GM08714 (cell line): Measurements from ENCODE around the gene ALX4.

Source experiments
- H3K4me3 ChIP-seq: fragments of 200-500 bp; sonication (Bioruptor generic); 2 replicates; pipeline ENCODE4 v1.5.1; 2014; ENCODE audit warnings: mild to moderate bottlenecking, low read length, inconsistent platforms
- ZNF274 ChIP-seq: IDR thresholded peaks from 2 replicates; pipeline ENCODE4 v1.6.1; 2012; ENCODE audit warnings: mild to moderate bottlenecking, low read depth, low read length

ALX4 gene

GRCh38 chr11:44328138-44328660 lies 18.3 kb upstream of the ALX4 start:
- no peak overlapping the region for H3K4me3 ChIP-seq
- no peak for TF ChIP-seq ZNF274

DNA sequence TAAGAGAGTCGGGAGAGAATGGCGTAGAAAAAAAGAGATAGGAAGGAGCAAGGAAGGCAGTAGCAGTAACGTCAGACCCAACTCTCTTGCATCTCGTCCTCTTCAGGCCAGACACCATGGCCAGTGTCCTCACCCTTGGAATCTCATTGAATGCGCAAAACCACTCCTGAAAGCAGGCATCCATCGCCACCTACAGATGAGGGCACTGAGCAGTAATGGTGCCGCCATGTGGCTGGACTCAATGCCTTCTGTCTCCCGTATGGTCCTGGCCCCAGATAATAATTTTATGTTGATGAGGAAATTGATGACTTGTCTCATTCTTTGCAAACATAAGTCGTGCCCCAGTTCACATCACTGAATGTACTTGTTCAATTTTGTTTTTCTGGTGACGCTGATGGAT lies 17.8 kb upstream of the ALX4 start:
- no peak for TF ChIP-seq ZNF274
- no peak overlapping the region for H3K4me3 ChIP-seq

DNA sequence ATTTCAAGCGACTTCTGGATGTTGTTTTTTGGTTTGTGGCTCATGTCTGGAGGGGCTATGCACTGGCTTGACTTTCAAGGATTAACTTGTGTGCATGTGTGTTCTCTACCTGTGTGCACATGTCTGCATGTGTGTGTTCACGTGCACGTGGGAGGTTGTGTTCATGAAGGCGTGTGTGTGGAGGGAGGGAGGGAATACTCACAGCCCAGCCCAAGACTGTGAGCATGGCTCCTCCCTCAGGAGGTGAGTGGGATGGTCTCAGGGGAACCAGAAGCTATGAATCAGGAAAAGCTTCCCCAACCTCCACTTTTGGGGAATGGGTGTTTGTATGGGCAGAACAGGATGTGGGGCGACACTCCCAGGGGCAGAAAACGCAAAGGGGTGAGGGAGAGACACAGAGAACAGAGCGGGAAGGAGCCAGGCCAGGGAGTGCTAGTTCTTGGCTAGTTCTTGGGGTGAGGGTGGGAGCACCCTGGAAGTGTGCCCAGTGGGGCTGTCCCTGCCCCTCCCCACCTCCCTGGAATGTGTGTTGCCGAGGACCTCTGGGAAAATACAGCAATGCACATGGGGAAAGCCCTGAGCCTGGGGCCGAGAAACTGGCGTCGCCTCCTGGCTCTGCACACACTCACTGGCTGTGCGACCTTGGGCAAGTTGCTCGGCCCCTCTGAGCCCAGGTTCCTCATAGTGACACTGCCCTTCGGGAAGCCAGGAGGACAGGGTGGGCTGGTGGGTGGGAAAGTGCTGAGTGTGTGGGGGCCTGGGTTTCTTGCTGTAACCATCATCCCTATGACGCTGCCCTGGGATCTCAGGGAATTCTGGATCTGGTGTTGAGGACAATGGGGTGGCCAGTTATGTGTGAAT lies 16.9 kb upstream of the ALX4 start:
- no peak overlapping the region for H3K4me3 ChIP-seq
- no peak for TF ChIP-seq ZNF274

DNA sequence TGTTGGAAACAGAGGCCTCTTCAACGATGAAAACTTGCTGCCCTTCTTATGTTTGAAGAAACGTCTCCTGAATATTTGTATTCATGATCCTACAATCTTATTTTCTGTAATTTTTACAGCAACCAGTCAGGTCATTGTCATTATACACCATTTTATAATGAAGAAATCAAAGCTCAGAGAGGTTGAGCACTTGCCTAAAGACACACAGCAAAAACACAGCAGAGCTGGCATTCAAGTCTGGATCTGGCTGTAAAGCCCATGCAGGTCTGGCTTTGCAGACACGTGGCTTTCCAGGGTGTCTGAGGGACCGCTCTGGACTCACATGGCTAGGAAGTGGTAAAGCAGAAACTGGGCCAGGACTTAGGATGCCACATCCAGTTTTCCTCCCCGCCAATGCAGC lies 15.8 kb upstream of the ALX4 start:
- no peak for TF ChIP-seq ZNF274
- no peak overlapping the region for H3K4me3 ChIP-seq

DNA sequence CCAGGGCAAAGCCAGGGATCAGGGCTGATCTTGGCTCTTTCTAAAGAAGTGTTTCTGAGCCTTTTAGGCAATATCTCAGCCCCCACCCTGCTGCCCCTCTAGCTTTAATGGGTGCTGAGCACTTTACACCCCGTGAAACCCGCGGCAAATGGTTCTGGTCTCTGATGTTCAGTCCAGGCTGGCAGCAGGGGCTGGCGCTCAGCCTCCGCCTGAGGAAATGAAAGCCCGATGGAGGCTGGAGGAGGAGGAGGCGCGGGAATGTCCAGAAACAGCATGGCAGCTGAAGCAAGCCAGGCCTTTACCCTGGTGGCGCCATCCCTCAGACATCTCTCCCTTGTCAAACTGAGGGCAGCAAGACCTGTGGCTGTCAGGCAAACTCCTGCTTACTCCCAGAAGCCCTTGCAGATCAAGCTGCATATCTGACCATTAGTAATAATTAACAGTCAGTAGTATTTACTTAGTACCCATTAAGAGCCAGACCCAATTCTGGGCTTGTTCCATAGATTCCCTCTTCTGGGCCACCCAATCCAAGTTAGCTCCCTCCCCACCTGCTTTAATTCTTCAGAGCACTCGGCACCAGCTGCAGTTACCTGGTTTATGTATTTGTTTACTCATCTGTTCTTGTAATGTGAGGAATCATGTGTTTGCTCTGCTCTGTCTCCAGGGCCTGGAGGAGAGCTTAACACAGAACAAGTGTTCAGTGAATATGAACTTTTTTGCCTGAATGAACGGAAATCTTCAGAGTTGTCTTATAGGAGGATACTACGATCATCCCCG lies 15.0 kb upstream of the ALX4 start:
- no peak overlapping the region for H3K4me3 ChIP-seq
- TF ChIP-seq ZNF274 = no peak

- TF ChIP-seq ZNF274 = no peak
- no peak overlapping the region for H3K4me3 ChIP-seq
Observed at GRCh38 chr11:44324222-44324621, 14.3 kb upstream of the ALX4 start.

GRCh38 chr11:44322243-44322642 lies 12.3 kb upstream of the ALX4 start:
- no peak overlapping the region for H3K4me3 ChIP-seq
- TF ChIP-seq ZNF274 = no peak

DNA sequence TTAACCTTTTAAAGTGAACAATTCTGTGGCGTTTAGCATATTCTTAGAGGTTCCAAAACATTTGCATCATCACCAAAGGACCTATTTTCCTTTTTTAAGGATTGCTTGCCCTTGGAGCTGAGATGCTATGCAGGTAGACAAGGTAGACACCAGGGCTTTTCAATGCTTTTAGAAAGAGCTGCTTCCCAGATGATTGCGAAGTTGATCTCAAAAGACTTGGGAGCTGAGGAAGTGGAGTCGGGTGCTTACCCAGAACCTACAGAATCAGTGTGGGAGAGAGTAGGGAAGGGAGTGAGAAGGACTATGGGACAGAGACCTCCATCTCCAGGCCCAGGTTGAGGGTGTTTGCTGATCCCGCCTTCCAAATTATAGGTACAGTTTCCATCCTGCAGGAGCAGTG lies 11.1 kb upstream of the ALX4 start:
- H3K4me3 ChIP-seq = no peak overlapping the region
- no peak for TF ChIP-seq ZNF274

DNA sequence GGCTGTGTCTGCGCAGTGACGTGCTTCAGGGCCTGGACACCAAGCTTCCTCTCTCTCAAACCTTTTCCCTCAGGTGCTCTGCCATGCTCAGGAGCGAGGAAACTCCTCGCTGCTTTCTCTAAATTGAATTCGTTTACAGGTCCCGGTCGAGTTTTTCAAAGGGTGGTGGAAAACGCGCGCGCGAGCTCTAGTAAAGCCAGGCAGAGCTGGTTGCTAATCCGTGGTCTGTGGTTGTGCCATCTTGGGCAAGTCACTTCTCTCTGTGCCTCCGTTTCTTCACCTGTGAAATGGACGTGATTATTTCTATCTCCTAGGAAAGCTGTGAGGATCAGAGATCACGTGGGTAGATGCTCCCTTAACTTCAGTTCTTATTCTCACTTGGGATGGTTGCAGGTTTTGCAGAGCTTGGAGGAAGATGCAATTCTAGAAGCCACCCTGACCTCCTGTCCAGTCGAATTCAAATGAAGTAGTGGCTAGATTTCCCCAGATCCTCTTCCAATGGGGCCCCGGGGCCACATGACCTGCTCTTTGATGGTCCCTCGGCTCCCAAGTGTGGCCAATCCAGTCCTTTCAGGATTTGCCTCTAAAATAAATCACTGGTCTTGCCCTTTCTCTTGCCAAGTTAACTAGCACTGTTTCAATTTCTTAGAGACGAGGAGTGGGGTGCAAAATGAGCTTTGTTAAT lies 10.5 kb upstream of the ALX4 start:
- H3K4me3 ChIP-seq = no peak overlapping the region
- no peak for TF ChIP-seq ZNF274

DNA sequence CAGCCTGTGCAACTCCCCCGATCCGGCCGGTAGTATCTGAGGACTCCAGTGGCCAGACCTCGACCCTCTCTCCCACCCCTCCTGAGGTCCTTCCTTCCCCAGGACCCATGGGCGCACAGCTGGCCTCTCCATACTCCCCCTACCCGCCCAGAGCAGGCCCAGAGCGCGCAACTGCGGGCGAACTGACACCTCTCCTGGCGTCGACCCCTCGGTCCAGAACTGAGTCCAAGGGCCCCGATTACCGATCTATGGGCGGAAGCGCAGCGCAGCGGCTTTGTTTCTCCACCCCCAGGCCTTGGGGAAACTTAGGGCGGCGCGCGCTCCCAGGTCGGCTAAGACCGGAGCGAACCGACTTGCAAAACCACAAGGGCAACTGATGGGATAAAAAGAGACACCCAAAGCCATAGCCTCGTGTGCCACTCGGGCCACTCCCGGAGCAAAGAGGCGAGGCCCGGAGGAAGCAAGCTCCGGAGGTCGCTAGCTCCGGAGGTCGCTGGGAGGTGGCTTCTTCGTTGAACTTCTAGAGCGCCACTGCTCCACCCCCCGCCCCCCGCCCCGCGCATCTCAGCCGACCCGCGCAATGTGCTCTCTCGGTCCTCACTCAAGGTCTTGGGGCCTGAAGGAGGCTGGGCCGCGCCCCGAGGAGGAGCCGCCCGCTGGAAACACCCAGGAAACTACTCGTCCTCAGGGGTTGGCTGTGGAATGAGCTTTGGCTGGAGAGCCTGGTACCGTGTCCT lies 9.8 kb upstream of the ALX4 start:
- TF ChIP-seq ZNF274 = no peak
- no peak overlapping the region for H3K4me3 ChIP-seq

- no peak overlapping the region for H3K4me3 ChIP-seq
- no peak for TF ChIP-seq ZNF274
Observed at GRCh38 chr11:44319170-44319551, 9.2 kb upstream of the ALX4 start.

DNA sequence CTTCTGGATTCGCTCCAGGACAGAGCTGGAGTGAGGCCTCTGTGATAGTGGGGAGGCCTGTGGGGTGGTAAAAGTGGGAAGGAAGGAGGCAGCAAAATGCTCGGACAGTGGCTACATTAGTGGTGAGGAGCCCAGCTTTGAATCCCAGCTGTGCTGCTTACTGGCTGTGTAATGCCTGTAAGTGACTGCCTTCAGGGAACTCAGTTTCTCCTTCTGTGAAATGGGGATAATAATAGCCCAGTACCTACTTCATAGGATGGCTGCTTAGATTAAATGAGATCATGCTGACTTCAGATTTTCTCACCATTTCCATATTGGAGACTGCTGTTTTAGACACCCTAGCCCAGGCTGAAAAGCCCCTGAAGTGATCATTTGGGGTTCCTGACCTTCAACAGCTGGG lies 8.4 kb upstream of the ALX4 start:
- TF ChIP-seq ZNF274 = no peak
- H3K4me3 ChIP-seq = no peak overlapping the region

DNA sequence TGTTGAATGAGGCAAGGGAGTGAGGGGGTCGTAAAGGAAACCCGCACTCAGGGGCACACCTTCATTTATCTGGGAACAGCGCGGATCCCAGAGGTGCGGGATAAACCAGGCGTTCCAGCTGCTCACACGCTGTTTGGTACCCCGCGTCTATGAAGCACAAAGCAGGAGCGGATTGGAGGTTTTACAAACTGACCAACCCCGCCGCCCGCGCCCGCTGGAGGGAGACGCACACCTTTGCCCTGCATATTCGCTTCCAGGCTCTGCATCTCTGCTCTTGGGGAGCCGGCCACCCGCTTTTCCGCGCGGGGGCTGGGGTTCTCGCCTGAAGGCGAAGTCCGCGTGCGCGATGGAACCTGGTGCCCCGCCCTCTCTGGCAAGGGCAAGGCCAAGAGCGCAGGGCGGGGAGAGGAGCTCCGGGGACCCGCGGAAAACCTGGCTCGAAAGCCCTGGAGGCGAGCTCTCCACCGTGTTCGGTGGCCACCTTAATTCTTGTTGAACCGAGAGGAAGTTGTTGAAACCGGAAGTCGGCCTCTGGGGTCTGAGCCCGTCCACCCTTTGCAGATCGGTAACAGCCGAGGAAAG lies 6.8 kb upstream of the ALX4 start:
- no peak for TF ChIP-seq ZNF274
- H3K4me3 ChIP-seq = no peak overlapping the region

- H3K4me3 ChIP-seq = no peak overlapping the region
- TF ChIP-seq ZNF274 = no peak
Observed at GRCh38 chr11:44315947-44316658, 6.2 kb upstream of the ALX4 start.
